Naive thymus-derived CD4-positive, alpha-beta T cell (primary cell): ENCODE data around the gene EIF3B. TPM values are rescaled to one million over a fixed set of nuclear protein-coding genes. Genes with fewer than 3 reads are reported as not detected.
A peak's percentile ranks its signal among the peaks of the same experiment; 100 is the strongest.
"Not testable (repeated sequence)": the region's sequence is repeated elsewhere in the genome, so short reads cannot be mapped to it uniquely, and the experiment has no call there.

ENCODE experiments used
- ATAC-seq: fragments of 150-1000 bp; cut with Tn5 transposase; 2 replicates; pipeline ENCODE4 v1.10.0; 2021; ENCODE audit warnings: mild to moderate bottlenecking, moderate library complexity
- CTCF ChIA-PET: fragments of 350-600 bp; sonication (Branson Sonifier 250); formaldehyde crosslinking; loops from one replicate; lab custom pipeline; 2021; ENCODE audit warnings: antibody characterized with exemption; lab: Charles Lee
- POLR2A ChIA-PET: fragments of 350-600 bp; sonication (Branson Sonifier 250); formaldehyde crosslinking; loops from one replicate; lab custom pipeline; 2021; ENCODE audit warnings: antibody characterized with exemption, inconsistent platforms; lab: Charles Lee
- DNase-seq, 9 donors: peaks; one replicate each; pipeline versions ENCODE4 v3.0.0 to v3.0.0-alpha.2; 2020 to 2022; ENCODE audit warnings: mixed read lengths in 1 of 9
- H3K27ac ChIP-seq: one replicate; pipeline ENCODE4 v1.7.0; 2013; ENCODE audit warnings: mild to moderate bottlenecking, low read depth, low read length, moderate library complexity
- H3K27me3 ChIP-seq, 2 donors: one replicate each; pipeline ENCODE4 v1.7.0; 2013; ENCODE audit warnings: low read length in 2 of 2, mild to moderate bottlenecking in 2 of 2, moderate library complexity in 2 of 2; ENCODE audit not compliant: control insufficient read depth in 2 of 2, insufficient read depth in 2 of 2
- H3K36me3 ChIP-seq, 3 experiments: 1 replicate in 2 of 3; 2 replicates in 1 of 3; pipeline ENCODE4 v1.7.0; 2013; ENCODE audit warnings: low read length in 3 of 3, mild to moderate bottlenecking in 3 of 3, moderate library complexity in 1 of 3; ENCODE audit not compliant: insufficient read depth in 3 of 3, control insufficient read depth in 2 of 3
- H3K4me1 ChIP-seq, 2 donors: one replicate each; pipeline ENCODE4 v1.7.0; 2013; ENCODE audit warnings: low read length in 2 of 2, mild to moderate bottlenecking in 2 of 2, moderate library complexity in 1 of 2; ENCODE audit not compliant: control insufficient read depth in 2 of 2, insufficient read depth in 2 of 2
- H3K4me3 ChIP-seq: 2 replicates; pipeline ENCODE4 v1.7.0; 2013; ENCODE audit warnings: mild to moderate bottlenecking, low read length
- H3K9me3 ChIP-seq, 3 experiments: 1 replicate in 2 of 3; 2 replicates in 1 of 3; pipeline ENCODE4 v1.7.0; 2013; ENCODE audit warnings: low read length in 3 of 3; ENCODE audit not compliant: control insufficient read depth in 2 of 3
- H3K27ac Mint-ChIP-seq, 9 donors: one replicate each; pipeline ENCODE4 v1.8.0; 2020 to 2022; ENCODE audit warnings: mixed read lengths in 9 of 9, mild to moderate bottlenecking in 8 of 9, moderate library complexity in 5 of 9, inconsistent platforms in 2 of 9
- H3K27me3 Mint-ChIP-seq, 5 donors: one replicate each; pipeline ENCODE4 v1.8.0; 2021 to 2022; ENCODE audit warnings: mixed read lengths in 5 of 5, mild to moderate bottlenecking in 1 of 5
- H3K36me3 Mint-ChIP-seq, 5 donors: one replicate each; pipeline ENCODE4 v1.8.0; 2020 to 2022; ENCODE audit warnings: mixed read lengths in 5 of 5, mild to moderate bottlenecking in 3 of 5, inconsistent platforms in 1 of 5
- H3K4me1 Mint-ChIP-seq, 7 donors: one replicate each; pipeline ENCODE4 v1.8.0; 2020 to 2022; ENCODE audit warnings: mixed read lengths in 7 of 7, mild to moderate bottlenecking in 3 of 7, inconsistent platforms in 1 of 7
- H3K4me3 Mint-ChIP-seq, 10 donors: one replicate each; pipeline ENCODE4 v1.8.0; 2020 to 2022; ENCODE audit warnings: mild to moderate bottlenecking in 10 of 10, mixed read lengths in 10 of 10, moderate library complexity in 6 of 10, inconsistent platforms in 2 of 10
- H3K9me3 Mint-ChIP-seq, 11 donors: one replicate each; pipeline ENCODE4 v1.8.0; 2020 to 2022; ENCODE audit warnings: mixed read lengths in 11 of 11, mild to moderate bottlenecking in 4 of 11, inconsistent platforms in 1 of 11, moderate library complexity in 1 of 11
- intact Hi-C, 2 donors: fragments of 100-400 bp; cut with micrococcal nuclease; formaldehyde crosslinking; loops; one replicate each; pipeline ENCODE4 v1.15.1; 2023
- polyA plus RNA-seq, 2 donors: library from polyadenylated mRNA; unstranded; fragments of 300-500 nt; fragmentation: Illumina TruSeq; gene quantifications; one replicate each; pipeline ENCODE4 v1.2.3, GENCODE V29; 2021
- total RNA-seq, 6 experiments: library from RNA in 5 of 6; stranded (reverse) in 5 of 6; gene quantifications; 1 replicate in 5 of 6; 2 replicates in 1 of 6; pipeline ENCODE4 v1.2.3 and lab custom pipeline; 2021 to 2026

Gene EIF3B
- total and polyA plus RNA-seq, 7 experiments from 2014 or later = 78.0 to 189 (median 157) TPM

DNA sequence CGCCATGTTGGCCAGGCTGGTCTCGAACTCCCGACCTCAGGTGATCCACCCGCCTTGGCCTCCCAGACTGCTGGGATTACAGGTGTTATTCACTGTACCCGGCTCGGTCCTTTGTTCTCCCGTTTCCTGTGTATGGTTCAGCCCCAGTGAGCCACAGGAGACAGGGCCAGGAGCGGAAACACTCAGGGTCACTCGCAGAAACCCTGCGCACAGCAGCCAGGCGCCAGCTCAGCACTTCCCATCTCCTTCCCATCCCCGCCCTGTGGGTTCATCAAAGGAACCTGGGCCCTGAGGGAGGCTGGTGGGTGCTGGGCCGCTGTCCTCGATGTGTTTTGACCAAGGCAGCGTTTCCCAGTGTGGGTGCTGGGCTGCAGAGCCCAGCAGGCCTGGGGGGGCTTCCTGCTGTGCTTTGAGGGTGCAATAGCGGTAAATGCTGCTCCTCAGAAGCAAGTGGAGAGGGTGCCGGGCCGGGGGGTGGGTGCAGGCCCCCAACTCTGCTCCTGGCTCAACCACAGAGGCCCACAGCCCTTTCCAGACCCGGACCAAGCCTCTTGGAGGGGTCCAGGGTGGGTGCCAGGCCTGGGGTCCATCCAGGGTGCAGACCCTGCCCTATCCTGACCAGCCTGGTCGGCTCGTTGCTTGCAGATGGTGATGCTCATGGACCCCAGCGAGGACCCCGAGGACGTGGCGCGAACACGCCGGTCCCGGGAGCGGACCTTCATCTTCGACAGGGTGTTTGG, 33.4 kb downstream of the EIF3B start:
- CTCF ChIA-PET = interaction anchor here (0.7 kb wide), 1 partner anchor 78 kb away, joined by 4 read pairs; no protein-coding TSS in a partner anchor

GRCh38 chr7:2388637-2388954, 34.0 kb downstream of the EIF3B start:
- Histone ChIP-seq H3K27ac (no peak overlapping the region), H3K4me3 (no peak overlapping the region), H3K27me3 (no peaks in the 10 kb centered on the region), H3K9me3 (no peaks in the 10 kb centered on the region), H3K4me1 (no peaks in the 10 kb centered on the region), H3K36me3 (no peaks in the 10 kb centered on the region)
- no peaks in the 10 kb centered on the region for H3K36me3 Mint-ChIP-seq
- ATAC-seq (no peak), DNase-seq (no peak)
- H3K4me3 Mint-ChIP-seq = no peak overlapping the region
- no peak overlapping the region for H3K27ac Mint-ChIP-seq
- H3K9me3 Mint-ChIP-seq = no peaks in the 10 kb centered on the region
- no peaks in the 10 kb centered on the region for H3K27me3 Mint-ChIP-seq
- intact Hi-C loops = no loop called here
- H3K4me1 Mint-ChIP-seq = peaks cover 0 to 6% (median 0%) of the 10 kb centered on the region in 7 donors
- ChIA-PET POLR2A (no interaction called here), CTCF (no interaction called here)

More for the DNA sequence above, 33.4 kb downstream of the EIF3B start:
- H3K27ac Mint-ChIP-seq = no peak overlapping the region
- no peaks in the 10 kb centered on the region for H3K9me3 Mint-ChIP-seq
- H3K4me3 Mint-ChIP-seq = no peak overlapping the region
- Histone ChIP-seq H3K4me3 (no peak overlapping the region), H3K4me1 (no peaks in the 10 kb centered on the region), H3K27me3 (no peaks in the 10 kb centered on the region), H3K27ac (no peak overlapping the region), H3K36me3 (no peaks in the 10 kb centered on the region), H3K9me3 (no peaks in the 10 kb centered on the region)
- no peaks in the 10 kb centered on the region for H3K36me3 Mint-ChIP-seq
- intact Hi-C loops = no loop called here
- peaks cover 0 to 5% (median 0%) of the 10 kb centered on the region in 7 donors for H3K4me1 Mint-ChIP-seq
- no peak for ATAC-seq
- DNase-seq = no peak
- H3K27me3 Mint-ChIP-seq = no peaks in the 10 kb centered on the region
- POLR2A ChIA-PET = no interaction called here

DNA sequence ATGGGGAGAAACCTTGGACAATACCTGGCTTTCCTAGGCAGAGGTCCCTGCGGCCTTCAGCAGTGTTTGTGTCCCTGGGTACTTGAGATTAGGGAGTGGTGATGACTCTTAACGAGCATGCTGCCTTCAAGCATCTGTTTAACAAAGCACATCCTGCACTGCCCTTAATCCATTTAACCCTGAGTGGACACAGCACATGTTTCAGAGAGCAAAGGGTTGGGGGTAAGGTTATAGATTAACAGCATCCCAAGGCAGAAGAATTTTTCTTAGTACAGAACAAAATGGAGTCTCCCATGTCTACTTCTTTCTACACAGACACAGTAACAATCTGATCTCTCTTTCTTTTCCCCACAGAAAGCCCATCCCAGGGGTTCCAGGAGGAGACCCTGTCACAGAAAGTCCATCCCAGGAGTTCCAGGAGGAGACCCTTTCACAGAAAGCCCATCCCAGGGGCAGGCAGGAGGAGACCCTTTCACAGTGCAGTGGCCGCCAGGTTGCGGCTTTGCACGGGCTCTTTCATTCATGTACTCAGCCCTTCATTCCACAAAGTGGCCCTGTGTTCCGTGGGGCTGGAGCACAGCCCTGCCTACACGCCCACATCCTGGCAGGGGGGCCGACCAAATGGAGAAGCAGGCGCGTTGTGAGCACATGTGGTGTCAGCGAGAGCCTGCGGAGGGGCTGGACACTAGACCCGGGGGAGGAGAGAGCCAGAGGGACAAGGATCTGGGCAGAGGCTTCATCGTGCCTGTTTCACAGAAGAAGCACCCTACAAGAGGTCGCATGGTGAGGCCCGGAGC, 35.6 kb downstream of the EIF3B start:
- H3K36me3 ChIP-seq, POLR2A ChIA-PET: not testable (repeated sequence)
- peak; percentile 69 for ATAC-seq

DNA sequence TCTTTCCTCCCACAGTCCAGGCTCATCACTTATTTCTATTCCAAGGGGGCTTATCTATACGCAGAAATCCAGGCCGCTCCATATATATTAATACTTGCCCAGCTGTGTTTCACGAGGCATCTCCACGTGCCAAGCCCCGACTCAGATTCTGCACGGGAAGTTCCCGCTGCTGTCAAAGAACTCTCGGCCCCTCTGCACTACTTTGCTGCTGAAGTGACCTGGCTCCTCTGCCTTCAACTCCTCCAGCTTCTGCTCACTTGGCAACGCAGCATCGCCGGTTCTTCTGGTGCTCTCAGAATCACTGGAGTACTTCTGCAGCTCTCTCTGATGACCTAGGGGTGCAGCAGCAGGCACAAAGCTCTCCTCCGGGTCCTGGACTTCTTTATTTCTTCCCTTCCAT, 39.1 kb downstream of the EIF3B start:
- H3K4me1 ChIP-seq = no peaks in the 10 kb centered on the region
- H3K4me1 Mint-ChIP-seq = peaks cover 0 to 11% (median 0%) of the 10 kb centered on the region in 7 donors
- CTCF ChIA-PET = interaction anchor here (0.6 kb wide), 1 partner anchor 964 kb away, joined by 3 read pairs; no protein-coding TSS in a partner anchor
- H3K36me3 ChIP-seq = no peaks in the 10 kb centered on the region
- POLR2A ChIA-PET = interaction anchor here (0.6 kb wide), 1 partner anchor 9 kb away, joined by 4 read pairs; the partner anchor contains the start of gene CHST12
- H3K4me3 Mint-ChIP-seq = peak overlapping the region in 1 of 10 donors; percentile 15
- no peaks in the 10 kb centered on the region for H3K9me3 Mint-ChIP-seq
- intact Hi-C loops = no loop called here
- peak overlapping the region in 3 of 9 donors; percentile 28 to 54 (median 46) for H3K27ac Mint-ChIP-seq
- ATAC-seq (no peak), DNase-seq (no peak)
- no peak overlapping the region for H3K27ac ChIP-seq
- no peaks in the 10 kb centered on the region for H3K36me3 Mint-ChIP-seq
- no peaks in the 10 kb centered on the region for H3K9me3 ChIP-seq
- H3K27me3 ChIP-seq = no peaks in the 10 kb centered on the region
- H3K27me3 Mint-ChIP-seq = no peaks in the 10 kb centered on the region
- H3K4me3 ChIP-seq = no peak overlapping the region

More for the DNA sequence above, 35.6 kb downstream of the EIF3B start:
- H3K4me1 ChIP-seq, H3K27ac ChIP-seq, H3K9me3 Mint-ChIP-seq, H3K36me3 Mint-ChIP-seq, H3K4me3 ChIP-seq, intact Hi-C loops, H3K9me3 ChIP-seq, H3K4me3 Mint-ChIP-seq, DNase-seq, H3K27me3 ChIP-seq, H3K27me3 Mint-ChIP-seq, CTCF ChIA-PET: not testable (repeated sequence)
- peaks cover 0 to 11% (median 0%) of the 10 kb centered on the region in 7 donors for H3K4me1 Mint-ChIP-seq
- H3K27ac Mint-ChIP-seq = peak overlapping the region in 1 of 9 donors; percentile 33

DNA sequence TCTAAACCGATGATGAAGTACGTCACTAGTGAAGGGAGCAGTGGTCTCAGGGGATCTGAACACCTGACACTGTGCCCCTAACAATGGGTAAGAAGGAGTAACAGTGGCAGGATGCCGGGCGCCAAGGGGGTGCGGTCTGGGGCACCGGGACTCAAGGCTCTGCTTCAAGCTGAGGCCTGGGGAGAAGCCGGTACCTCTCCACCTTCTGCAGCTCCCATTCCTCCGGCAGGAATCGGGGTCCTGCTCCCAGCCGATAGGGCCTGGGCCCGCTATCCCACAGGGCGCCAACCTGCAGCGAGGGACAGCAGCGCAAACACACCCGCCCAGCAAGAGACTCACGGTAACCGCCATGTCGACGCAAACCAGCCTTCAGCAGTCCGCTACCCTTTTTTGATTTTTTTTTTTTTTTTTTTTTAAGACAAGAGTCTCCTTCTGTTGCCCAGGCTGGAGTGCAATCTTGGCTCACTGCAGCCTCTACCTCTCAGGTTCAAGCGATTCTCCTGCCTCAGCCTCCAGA, 40.0 kb downstream of the EIF3B start:
- intact Hi-C loops = no loop called here
- ATAC-seq = no peak
- no peak overlapping the region for H3K4me3 ChIP-seq
- no peak overlapping the region for H3K27ac ChIP-seq
- no peaks in the 10 kb centered on the region for H3K36me3 Mint-ChIP-seq
- H3K4me1 Mint-ChIP-seq = peaks cover under 1 to 14% (median 3%) of the 10 kb centered on the region in 7 donors
- H3K9me3 Mint-ChIP-seq = no peaks in the 10 kb centered on the region
- H3K27ac Mint-ChIP-seq = no peak overlapping the region
- no peaks in the 10 kb centered on the region for H3K9me3 ChIP-seq
- POLR2A ChIA-PET = no interaction called here
- DNase-seq = no peak
- H3K4me1 ChIP-seq = peaks cover 0 to 2% of the 10 kb centered on the region in 2 donors
- no peaks in the 10 kb centered on the region for H3K27me3 Mint-ChIP-seq
- CTCF ChIA-PET = no interaction called here
- no peaks in the 10 kb centered on the region for H3K36me3 ChIP-seq
- no peaks in the 10 kb centered on the region for H3K27me3 ChIP-seq
- no peak overlapping the region for H3K4me3 Mint-ChIP-seq

- ATAC-seq (no peak), DNase-seq (no peak)
- H3K27me3 Mint-ChIP-seq = peaks cover 0 to 2% (median 0%) of the 10 kb centered on the region in 5 donors
- no peaks in the 10 kb centered on the region for H3K9me3 ChIP-seq
- H3K36me3 ChIP-seq = no peaks in the 10 kb centered on the region
- CTCF ChIA-PET = no interaction called here
- no peak overlapping the region for H3K27ac ChIP-seq
- POLR2A ChIA-PET = no interaction called here
- peaks cover 7 to 26% (median 18%) of the 10 kb centered on the region in 7 donors for H3K4me1 Mint-ChIP-seq
- no peak overlapping the region for H3K4me3 ChIP-seq
- H3K4me3 Mint-ChIP-seq = peak overlapping the region in 1 of 10 donors; percentile 3
- no peaks in the 10 kb centered on the region for H3K27me3 ChIP-seq
- intact Hi-C loops = no loop called here
- no peak overlapping the region for H3K27ac Mint-ChIP-seq
- no peaks in the 10 kb centered on the region for H3K36me3 Mint-ChIP-seq
- H3K9me3 Mint-ChIP-seq = no peaks in the 10 kb centered on the region
- H3K4me1 ChIP-seq = peaks cover 3 to 5% of the 10 kb centered on the region in 2 donors
Measured at GRCh38 chr7:2398506-2398905, 43.9 kb downstream of the EIF3B start.
